ENCODE data around the gene FRMPD3.

The FRMPD3 gene

DNA sequence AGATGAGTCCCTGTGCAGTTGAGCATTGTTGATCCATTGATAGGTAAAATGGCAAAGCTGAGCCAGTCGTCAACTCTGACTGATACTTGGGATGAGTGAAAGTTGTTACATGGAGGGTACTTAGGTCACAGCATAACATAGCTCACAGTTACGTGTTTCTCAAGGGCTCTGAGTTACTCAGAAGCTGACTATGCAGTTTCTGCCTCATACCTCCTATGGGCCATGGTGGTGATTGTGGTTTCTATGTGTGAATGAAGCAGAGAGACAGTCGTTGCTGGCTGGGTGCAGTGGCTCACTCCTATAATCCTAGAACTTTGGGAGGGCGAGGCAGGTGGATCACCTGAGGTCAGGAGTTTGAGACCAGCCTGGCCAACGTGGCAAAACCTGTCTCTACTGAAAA is 30.8 kb downstream of the FRMPD3 start:
- no peak for DNase-seq (ENCODE audit: low read depth)

DNA sequence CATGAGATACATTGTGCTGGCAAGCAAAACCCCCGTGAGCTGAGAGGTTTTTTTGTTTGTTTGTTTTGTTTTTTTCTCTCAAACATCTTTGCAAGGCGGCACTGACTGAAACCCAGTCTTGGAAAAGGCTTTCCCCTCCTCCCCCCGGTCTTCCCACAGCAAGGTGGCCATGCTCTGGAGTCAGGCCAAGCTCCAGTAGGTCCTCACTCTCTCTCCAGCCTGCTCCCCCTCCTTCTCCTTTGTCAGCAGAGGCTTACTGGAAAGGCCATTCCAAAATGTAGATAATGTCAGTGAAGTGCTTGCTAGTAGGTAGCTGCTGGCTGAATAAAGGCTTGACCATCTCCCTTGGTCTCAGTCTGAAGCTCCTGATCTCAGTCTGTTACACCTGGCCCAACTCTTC is 32.6 kb downstream of the FRMPD3 start:
- no peak for DNase-seq (ENCODE audit: low read depth)

DNA sequence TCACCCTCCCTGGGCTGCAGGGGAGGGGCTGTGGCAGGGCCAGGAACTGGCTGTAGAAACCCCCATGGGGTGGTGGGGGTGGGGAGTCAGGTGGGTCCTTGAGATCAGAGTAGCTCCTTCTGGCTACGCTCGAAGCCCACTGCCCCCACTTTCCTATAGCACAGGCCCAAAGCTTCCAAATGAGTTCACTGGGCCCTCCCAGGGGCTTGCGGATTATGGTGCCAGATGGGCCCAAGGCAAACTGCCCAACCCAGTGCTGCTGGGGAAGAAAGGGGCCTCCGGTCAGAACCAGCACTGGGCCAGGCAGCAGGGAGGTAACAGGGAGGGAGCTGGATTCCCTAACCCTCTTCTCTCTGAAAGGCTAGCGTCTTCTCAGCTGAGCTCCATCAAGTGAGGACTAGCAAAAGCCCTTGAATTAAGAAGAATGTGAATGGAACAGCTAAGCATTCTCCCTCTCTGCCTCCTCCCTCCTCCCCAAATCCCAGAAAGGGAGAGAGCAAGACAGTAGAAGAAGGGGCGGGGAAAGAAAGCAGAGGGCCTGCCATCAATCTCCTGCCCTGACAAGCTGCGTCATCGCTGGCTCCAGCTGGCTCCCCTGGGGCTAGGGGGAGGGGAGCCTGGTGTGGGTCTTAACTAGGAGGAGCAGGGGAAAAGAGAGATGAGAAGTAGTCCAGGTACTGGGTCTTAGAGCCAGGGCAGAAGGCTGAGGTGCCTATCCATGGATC is 34.7 kb downstream of the FRMPD3 start:
- no peak for DNase-seq (ENCODE audit: low read depth)

DNA sequence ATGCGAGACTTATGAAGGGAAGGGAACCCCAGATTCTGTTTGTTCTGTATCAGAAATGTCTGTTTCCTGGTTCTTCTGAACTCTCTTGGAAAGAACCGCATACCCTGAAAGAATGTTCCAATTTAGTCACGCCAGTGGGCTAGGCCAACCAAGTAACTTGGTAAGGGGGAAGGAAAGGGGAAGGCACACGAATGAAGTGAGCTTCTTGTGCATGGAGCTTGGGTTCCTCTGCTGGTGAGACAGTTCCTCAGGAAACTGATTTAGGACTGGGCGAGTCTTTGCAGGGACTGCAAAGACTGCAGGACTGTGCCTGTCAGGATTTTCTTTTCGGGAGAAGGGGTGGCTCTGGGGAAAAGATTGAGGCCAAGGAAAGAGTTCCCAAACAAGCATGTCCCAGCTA is 35.6 kb downstream of the FRMPD3 start:
- no peak for DNase-seq (ENCODE audit: low read depth)

DNA sequence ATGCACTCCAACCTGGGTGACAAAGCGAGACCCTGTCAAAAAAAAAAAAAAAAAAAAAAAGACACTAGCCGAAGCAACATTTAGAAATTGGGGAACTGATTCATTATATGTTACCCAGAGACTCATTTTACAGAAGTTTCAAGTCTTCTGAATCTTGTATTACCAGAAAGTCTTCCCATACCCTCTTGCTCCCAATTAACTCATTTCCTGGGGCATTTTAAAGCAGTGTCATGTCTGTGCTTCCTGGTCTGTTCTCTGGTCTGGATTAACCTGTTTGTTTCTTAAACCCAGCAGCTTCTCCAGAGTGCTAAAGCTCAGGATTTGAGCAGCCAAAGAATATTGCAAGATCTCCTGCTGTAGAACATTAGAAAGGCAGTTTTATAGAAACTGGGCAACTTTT is 43.7 kb downstream of the FRMPD3 start:
- DNase-seq (ENCODE audit: low read depth) = no peak

DNA sequence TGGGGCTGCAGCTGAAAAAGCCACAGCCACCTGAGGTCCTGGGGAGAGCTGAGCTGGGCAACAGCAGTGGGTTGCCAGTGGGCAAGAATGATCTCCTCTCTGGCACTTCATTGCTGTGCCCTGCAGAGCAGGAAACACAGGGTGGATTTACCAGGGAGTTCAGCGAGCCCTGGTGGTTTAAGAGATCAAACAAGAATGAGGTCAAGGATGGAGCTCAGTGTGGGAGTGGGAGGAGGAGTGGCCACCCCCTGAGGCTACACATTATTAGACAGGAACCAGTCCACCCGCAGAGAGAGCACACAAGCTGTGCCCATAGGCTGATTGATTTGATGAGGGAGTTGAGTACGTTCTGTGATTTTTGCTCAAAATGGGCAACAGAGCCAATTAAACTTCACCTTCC is 47.3 kb downstream of the FRMPD3 start:
- no peak for DNase-seq (ENCODE audit: low read depth)

Measured in activated T-helper 1 cell treated with Interleukin-2 at 50 U/mL for 16 hours (primary cell).